ENCODE measurements around the gene BID. TPM values are rescaled to one million over a fixed set of nuclear protein-coding genes. Genes with fewer than 3 reads are reported as not detected.

BID gene
- total and polyA plus RNA-seq, 8 donors, result 3.2 to 15.7 (median 7.9) TPM

- ATAC-seq, result no peak
- H3K4me1 ChIP-seq, result no peaks in the 10 kb centered on the region
- no peak for TF ChIP-seq CTCF (IDR thresholded peaks at IDR 0.05)
- no peak for DNase-seq
- H3K9me3 ChIP-seq, result no peaks in the 10 kb centered on the region
- H3K4me3 ChIP-seq, result no peak overlapping the region
- FAIRE-seq, result no peak
- H3K27me3 ChIP-seq, result no peaks in the 10 kb centered on the region
- WGBS, 2 donors, result 60 to 70% methylated on average over 27 of the region's 27 CpGs
- intact Hi-C loops (cut with DNase I), result no loop called here
- no peak overlapping the region for H3K27ac ChIP-seq
- H3K36me3 ChIP-seq, result no peaks in the 10 kb centered on the region
Measured at GRCh38 chr22:17779286-17780115, 5.2 kb upstream of the BID start.

- no peak for ATAC-seq
- Histone ChIP-seq H3K4me1 (peaks cover 0 to 1% (median under 1%) of the 10 kb centered on the region in 3 donors), H3K4me3 (no peak overlapping the region), H3K36me3 (no peaks in the 10 kb centered on the region), H3K9me3 (no peaks in the 10 kb centered on the region), H3K27me3 (no peaks in the 10 kb centered on the region), H3K27ac (no peak overlapping the region)
- WGBS, 2 donors, result 83 to 93% methylated on average over 23 of the region's 23 CpGs
- intact Hi-C loops (cut with DNase I), result no loop called here
- TF ChIP-seq CTCF (IDR thresholded peaks at IDR 0.05), result no peak
- FAIRE-seq, result no peak
- DNase-seq, result no peak
Measured at GRCh38 chr22:17778412-17778976, 4.2 kb upstream of the BID start.

- no peaks in the 10 kb centered on the region for H3K9me3 ChIP-seq
- no peak for TF ChIP-seq CTCF (IDR thresholded peaks at IDR 0.05)
- DNase-seq, result no peak
- whole genome bisulfite sequencing, 2 donors, result 48 to 71% methylated on average over 6 of the region's 6 CpGs
- peak overlapping the region in 1 of 4 donors; percentile 28 for H3K4me3 ChIP-seq
- no peak for FAIRE-seq
- no peaks in the 10 kb centered on the region for H3K27me3 ChIP-seq
- H3K4me1 ChIP-seq, result peaks cover 3 to 7% (median 6%) of the 10 kb centered on the region in 3 donors
- peak overlapping the region in 2 of 4 donors; percentile 48 to 62 for H3K27ac ChIP-seq
- intact Hi-C loops (cut with DNase I), result no loop called here
- no peaks in the 10 kb centered on the region for H3K36me3 ChIP-seq
- no peak for ATAC-seq
Measured at GRCh38 chr22:17777717-17778044, 3.4 kb upstream of the BID start.

- no peaks in the 10 kb centered on the region for H3K9me3 ChIP-seq
- H3K27ac ChIP-seq, result peak overlapping the region in 2 of 4 donors; percentile 48 to 62
- intact Hi-C loops (cut with DNase I), result no loop called here
- H3K4me1 ChIP-seq, result peaks cover 3 to 7% (median 6%) of the 10 kb centered on the region in 3 donors
- no peaks in the 10 kb centered on the region for H3K27me3 ChIP-seq
- WGBS, 2 donors, result 54 to 63% methylated on average over 27 of the region's 27 CpGs
- DNase-seq (no peak), FAIRE-seq (no peak), ATAC-seq (no peak)
- TF ChIP-seq CTCF (IDR thresholded peaks at IDR 0.05), result no peak
- no peaks in the 10 kb centered on the region for H3K36me3 ChIP-seq
- peak overlapping the region in 1 of 4 donors; percentile 28 for H3K4me3 ChIP-seq
Measured at GRCh38 chr22:17777005-17777716, 2.9 kb upstream of the BID start.

Data from pancreas (tissue), 10 donors.